Measurements from ENCODE around the gene FCAMR. TPM values are rescaled to one million over a fixed set of nuclear protein-coding genes. Genes with fewer than 3 reads are reported as not detected.

FCAMR gene, protein sequence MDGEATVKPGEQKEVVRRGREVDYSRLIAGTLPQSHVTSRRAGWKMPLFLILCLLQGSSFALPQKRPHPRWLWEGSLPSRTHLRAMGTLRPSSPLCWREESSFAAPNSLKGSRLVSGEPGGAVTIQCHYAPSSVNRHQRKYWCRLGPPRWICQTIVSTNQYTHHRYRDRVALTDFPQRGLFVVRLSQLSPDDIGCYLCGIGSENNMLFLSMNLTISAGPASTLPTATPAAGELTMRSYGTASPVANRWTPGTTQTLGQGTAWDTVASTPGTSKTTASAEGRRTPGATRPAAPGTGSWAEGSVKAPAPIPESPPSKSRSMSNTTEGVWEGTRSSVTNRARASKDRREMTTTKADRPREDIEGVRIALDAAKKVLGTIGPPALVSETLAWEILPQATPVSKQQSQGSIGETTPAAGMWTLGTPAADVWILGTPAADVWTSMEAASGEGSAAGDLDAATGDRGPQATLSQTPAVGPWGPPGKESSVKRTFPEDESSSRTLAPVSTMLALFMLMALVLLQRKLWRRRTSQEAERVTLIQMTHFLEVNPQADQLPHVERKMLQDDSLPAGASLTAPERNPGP
- not detected for total RNA-seq

DNA sequence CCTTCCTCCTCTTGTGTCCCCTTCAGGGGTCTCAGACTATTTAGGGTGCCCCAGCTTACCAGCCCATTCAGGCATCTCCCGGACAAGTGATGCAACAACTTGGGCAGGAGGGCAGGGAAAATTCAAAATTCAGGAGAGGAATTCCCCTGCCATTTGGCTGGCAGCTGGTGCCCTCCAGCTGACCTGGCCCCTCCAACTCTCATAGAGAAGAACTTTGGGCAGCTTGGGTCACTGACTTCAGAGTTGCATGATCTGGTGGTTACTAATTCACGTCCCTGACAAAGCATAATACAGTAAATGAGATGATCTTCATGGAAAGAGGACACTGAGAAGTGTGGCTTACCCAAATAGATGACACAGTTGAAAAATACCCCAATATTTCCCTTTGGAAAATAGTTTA lies at the start of gene FCAMR:
Gene FCAMR (minus strand): TSS at position 15 of the 400 bp plus-strand sequence. CDS start 335 bp downstream, outside the sequence.

DNA sequence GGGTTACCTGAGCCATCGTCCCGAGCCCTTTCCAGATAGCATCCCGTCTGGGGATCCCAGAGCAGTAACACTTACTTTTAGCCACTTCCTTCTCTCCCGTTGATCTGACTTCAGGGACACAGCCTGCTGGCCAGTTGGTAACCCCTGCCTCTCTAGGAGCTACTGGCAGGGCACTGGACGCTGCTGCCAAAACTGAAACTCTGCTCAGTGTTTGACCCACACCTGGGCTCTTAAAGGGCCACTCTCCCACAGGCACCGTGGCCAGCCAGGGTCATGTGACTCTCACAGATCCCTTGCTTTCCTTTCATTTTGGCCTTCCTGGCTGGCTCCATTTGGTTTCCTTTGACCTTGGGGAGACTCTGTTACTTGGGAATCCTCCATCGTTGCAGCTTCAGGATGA lies 24.0 kb downstream of the FCAMR start, which contains the start of gene PIGR:
Gene PIGR (minus strand): TSS at position 206 of the 400 bp plus-strand sequence. CDS start 5,935 bp downstream, outside the sequence.

DNA sequence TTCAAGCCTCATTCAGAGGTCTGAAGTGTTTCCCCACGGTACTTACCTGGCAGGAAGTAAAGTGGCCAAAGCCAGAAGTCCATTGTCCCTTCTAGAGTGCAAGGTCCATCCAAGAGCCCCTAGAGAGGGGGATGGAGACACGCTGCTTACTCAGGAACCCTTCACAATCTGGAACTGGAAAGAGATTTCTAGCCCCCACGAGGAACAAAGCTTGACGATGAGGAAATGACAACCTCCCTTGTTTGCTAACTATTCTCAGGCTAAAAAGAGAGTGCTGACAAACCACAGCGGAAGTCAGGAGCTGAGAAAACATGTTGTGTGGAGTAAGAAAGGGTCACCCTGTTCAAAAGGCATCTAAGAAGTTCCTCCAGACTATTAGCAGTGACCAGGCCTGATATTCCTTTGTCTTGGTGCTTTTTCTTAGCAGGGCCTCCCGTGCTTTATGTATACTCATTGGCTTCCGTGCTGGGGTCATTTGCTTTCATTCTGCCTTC lies 48.4 kb downstream of the FCAMR start, which contains the start of gene FCMR:
Gene FCMR (minus strand): TSS at position 170 of the 494 bp plus-strand sequence. CDS start 87 bp downstream, at position 83.

Other genes starting within 250 kb of the FCAMR start
- not detected for gene IL19, start 199.7 kb downstream of the FCAMR start, total RNA-seq
- not detected for gene IL10, start 198.0 kb downstream of the FCAMR start, total RNA-seq
- not detected for gene IL20, start 104.8 kb downstream of the FCAMR start, total RNA-seq
- under 1 TPM; 0.33 to 0.60 TPM for gene IL24, start 73.0 kb downstream of the FCAMR start, total RNA-seq
- gene FCMR, start 48.5 kb downstream of the FCAMR start, total RNA-seq = 100 to 1,000 TPM; 221 to 226 TPM
- gene PIGR, start 24.0 kb downstream of the FCAMR start, total RNA-seq = not detected
- not detected for gene C1orf116, start 62.3 kb upstream of the FCAMR start, total RNA-seq
- gene YOD1, start 80.7 kb upstream of the FCAMR start, total RNA-seq = 1 to 10 TPM; 7.3 to 7.7 TPM
- 1 to 10 TPM; 4.7 to 4.9 TPM for gene PFKFB2, start 82.8 kb upstream of the FCAMR start, total RNA-seq
- gene C4BPB, start 118.4 kb upstream of the FCAMR start, total RNA-seq = 1 to 10 TPM; 3.0 to 4.2 TPM
- not detected for gene C4BPA, start 133.8 kb upstream of the FCAMR start, total RNA-seq